Activated CD8-positive, alpha-beta memory T cell treated with anti-CD3 and anti-CD28 coated beads, Interleukin-2, amount 50 U/mL, for 24 hours (primary cell): ENCODE measurements around the gene SYP.
"Not testable (repeated sequence)": the region's sequence is repeated elsewhere in the genome, so short reads cannot be mapped to it uniquely, and the experiment has no call there.

Experiments
- DNase-seq: peaks from one replicate; pipeline ENCODE4 v3.0.0-alpha.2; 2020; ENCODE audit errors: extremely low read depth

The SYP gene

DNA sequence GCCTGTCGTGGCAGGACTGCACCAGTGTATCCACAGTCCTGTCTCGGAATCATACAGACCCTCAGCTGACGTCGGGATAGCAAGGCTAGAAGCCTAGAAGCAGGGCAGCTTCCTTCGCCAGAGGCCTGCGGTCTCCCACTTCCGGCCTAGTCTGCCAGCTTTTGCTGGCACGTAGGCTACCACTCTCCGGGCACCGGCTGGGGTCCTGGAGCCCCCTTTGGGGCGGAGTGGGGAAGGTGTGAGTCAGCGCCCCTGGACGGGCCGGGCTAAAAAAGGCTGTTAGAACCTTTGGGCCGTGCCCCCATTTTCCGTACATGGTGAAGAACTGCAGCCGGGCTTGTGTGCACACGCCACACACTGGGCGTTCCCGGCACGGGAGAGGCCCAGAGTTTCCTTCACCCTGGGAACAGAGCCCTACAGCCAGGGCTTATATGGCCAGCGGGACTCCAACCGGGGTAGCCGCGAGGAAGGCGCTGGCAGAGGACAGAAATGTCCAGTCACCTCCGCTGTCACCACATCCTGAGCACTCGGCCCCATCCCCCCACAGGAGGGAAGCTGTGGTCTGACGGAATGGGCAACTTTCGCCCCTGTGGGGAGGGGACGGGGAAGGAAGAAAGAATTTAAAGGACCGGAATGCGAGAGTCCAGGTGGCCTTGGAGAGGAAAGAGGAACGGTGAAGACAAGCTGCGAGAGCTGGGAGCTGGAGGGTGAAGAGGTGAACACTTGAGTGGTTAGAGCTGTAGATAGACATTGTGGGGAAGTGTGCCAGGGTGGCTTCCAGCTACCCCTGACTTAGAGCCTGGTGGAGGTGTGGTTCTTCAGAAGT lies 32.9 kb downstream of the SYP start:
- no peak for DNase-seq

DNA sequence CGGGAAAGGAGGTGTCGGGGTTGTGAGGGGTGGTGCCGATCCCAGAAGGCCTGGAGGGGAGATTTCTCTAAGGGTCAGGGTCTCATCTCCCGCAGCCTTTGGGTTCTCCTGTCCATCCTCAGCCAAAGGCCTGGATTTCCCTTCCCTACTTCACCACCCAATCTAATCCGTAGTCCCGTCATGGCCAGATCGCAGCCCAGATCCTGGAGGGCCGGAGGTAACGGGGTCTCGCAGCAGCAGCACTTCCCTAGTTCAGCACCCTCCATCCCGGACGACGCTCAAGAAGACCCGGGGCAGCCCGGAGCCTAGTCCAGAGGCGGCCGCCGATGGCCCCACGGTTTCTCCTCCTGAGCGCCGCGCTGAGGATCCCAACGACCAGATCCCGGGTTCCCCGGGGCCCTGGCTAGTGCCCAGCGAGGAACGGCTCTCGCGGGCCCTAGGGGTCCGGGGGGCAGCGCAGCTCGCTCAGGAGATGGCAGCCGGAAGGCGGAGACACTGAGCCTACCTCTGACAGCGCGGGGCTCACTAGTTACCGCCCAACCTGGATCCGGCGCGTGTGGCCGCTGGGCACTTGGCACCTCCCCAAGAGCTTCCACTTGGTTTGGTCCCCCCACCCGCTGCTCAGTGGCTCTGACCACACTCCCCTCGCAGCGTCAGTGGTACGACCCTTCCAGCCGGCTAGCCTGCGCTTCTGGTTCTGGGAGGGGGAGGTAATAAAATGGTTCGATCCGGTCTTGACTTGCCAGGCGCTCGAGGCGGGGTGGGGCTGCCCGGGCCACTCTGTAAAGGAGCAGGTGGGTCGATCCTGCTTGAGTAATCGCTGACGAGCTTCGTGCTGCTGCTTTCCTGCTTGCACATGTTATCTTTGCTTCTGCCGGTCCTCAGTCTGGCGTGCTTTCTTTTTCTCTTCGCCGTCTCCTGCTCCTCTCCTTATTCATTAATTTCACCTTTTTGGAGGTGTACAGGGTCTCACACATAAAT lies 33.8 kb downstream of the SYP start:
- DNase-seq = no peak

DNA sequence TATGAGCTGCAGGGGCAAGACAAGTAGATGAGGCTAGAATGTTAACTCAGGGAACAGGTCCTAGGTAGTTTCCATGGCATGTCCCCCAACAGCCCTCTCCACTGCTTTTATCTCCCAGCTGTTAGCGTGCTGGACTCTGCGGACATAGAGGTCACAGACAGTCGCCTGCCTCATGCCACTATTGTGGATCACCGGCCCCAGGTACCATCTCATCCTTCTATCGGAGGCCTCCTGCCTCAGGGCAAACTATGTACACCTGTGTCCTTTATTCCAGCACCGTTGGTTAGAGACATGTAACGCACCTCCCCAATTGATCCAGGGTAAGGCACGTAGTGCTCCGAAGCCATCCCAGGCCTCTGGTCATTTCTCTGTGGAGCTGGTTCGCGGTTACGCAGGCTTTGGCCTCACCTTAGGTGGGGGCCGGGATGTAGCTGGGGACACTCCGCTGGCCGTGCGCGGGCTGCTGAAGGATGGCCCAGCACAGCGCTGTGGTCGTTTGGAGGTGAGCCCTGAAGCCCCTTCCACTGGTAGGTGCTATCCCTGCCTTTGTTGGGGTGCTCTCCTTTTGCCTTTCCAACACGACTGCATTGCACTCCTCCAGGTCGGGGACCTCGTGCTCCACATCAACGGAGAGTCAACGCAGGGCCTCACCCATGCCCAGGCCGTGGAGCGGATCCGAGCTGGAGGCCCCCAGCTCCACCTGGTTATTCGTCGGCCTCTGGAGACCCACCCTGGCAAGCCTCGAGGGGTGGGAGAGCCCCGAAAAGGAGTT lies 35.2 kb downstream of the SYP start:
- DNase-seq = no peak

DNA sequence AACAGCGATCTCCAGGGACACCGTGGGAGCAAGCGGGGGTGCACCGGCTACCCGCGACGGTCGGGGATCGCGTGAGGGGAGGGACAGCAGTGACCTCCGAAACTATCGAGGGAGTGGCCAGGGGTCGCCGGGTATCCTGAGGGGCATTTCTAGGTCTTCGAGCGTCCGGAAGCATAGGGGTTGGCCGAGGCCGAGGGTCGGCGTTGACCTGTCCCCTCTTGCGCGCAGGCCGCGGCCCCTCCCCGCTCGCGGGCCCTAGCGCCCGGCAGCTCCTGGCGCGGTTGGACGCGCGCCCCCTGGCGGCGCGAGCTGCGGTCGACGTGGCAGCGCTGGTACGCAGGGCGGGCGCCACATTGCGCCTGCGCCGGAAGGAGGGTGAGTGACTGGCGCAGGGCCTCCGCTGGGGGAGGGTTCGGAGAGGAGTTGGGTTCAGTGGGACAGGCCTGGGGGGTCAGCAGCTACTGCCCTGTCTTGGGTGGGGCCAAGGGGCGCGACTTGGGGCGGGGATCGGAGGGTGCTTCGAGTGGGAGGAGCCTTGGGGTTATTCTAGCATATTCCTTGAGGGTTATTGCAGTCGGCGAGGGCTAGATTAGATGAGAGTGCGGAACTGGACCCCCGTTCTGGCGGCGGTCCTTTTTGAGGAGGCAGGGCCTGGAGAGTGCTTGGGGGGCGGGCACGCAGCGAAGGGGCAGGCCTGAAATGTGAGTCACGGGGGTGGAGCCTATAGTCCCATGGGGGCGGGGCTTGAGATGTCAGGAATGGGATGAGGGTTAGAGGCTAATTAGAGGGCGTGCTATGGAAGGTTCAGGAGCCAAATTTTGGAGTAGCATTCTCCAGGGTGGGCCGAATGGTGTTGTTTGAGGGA lies 36.2 kb downstream of the SYP start:
- peak; percentile 50 for DNase-seq

DNA sequence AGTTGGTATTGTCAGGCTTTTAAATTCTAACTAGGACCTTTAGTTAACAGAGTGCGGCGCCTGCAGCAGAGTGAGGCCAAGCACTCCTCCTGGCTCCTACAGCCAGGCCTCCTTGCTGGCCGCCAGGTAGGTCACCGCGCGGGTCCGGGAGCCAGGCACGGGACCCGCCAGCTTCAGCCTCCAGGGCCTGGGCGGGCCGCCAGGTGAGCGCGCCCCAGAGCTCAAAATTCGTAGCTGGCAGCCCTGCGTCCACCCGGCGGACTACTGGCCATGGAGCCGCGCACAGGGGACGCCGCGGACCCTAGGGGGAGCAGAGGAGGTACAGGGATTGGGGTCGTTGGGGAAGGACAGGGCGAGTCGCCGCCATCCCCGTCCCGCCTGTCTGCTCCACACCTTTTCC lies 37.4 kb downstream of the SYP start, which contains the start of gene MAGIX:
MAGIX (plus strand) TSS at position 139 of the 400 bp plus-strand sequence; CDS start at position 271, 132 bp downstream.
- no peak for DNase-seq

DNA sequence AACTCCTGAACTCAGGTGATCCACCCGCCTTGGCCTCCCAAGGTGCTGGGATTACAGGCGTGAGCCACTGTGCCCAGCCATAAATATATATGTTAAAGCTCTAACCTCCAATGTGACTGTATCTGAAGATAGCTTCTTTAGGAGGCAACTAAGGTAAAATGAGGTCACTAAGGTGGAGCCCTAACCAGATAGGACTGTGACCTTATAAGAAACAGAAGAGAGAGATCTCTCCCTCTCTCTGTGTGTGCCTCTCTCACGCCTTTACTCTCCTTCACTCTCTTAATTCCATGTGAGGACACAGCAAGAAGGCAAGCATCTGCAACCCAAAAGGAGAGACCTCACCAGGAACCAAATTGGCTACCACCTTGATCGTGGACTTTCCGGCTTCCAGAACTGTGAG lies 38.4 kb downstream of the SYP start:
- DNase-seq = no peak

DNA sequence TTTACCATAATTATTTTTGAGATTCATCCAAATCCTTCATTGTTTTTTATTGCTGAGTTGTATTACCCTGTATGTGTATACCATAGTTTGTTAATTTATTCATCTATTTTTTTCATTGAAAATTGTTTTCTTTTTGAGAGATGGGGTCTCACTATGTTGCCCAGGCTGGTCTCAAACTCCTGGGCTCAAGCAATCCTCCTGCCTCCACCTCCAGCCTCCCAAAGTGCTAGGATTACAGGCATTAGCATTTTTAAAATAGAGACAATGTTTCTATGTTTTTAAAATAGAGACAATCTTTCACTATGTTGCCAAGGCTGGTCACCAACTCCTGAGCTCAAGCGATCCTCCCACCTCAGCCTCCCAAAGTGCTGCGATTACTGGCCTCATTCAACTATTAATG lies 39.1 kb downstream of the SYP start:
- no peak for DNase-seq

DNA sequence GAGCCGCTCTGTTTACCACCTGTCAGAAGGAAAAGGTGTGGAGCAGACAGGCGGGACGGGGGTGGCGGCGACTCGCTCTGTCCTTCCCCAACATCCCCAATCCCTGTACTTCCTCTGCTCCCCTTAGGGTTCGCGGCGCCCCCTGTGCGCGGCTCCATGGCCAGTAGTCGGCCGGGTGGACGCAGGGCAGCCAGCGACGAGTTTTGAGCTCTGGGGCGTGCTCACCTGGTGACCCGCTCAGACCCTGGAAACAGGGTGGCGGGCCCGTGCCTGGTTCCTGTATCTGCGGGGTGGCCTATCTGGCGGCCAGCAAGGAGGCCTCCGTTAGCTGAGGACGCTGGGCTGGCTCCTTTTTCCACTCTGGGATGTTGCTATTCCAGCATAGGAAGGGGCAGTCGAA lies 42.8 kb downstream of the SYP start:
- no peak for DNase-seq

DNA sequence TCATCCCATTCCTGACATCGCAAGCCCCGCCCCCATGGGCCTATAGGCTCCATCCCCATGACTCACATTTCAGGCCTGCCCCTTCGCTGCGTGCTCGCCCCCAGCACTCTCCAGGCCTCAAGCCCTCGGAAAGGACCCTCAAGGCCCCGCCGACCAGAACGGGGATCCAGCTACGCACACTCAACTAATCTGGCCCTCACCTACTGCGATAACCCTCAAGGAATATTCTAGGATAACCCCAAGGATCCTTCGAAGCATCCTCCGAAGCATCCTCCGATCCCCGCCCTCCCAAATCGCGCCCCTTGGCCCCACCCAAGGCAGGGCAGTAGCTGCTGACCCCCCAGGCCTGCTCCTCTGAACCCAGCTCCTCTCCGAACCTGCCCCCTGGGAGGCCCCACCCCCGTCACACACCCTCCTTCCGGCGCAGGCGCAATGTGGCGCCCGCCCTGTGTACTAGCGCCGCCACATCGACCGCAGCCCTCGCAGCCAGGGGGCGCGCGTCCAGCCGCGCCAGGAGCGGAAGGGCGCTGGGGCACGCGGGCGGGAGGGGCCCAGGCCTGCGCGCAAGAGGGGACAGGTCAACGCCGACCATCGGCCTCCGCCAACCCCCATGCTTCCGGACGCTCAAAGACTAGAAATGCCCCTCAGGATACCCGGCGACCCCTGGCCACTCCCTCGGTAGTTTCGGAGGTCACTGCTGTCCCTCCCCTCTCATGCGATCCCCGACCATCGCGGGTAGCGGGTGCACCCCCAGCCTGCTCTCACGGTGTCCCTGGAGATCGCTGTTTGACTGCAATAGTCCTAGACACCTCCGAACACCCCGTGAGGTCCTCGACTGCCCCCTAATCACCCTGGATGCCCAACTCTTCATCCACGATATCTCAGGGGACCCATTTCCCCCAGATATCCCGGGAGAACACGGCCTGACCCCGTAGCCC lies 43.8 kb downstream of the SYP start:
- DNase-seq = peak; percentile 62

DNA sequence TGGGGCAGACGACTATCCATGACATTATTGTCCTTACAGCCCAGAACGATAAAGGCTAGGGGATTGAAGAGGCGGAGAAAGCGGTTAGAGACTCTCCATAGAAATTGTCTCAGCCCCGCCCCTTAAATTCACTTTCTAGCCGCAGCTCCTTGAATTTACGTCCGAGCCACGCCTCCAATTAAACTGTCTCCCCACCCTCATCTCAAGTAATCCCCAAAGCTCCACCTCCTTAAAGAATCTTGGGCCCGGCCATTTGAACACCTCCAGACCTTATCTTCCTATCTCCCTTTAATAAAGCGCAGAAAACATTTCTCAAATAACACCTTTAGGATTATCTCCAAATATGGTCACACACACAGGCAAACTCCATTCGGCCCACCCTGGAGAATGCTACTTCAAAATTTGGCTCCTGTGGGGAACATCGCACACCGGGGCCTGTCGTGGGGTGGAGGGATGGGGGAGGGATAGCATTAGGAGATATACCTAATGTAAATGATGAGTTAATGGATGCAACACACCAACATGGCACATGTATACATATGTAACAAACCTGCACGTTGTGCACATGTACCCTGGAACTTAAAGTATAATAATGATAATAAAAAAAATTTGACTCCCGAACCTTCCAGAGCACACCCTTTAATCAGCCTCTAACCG lies 44.6 kb downstream of the SYP start:
- DNase-seq = no peak

DNA sequence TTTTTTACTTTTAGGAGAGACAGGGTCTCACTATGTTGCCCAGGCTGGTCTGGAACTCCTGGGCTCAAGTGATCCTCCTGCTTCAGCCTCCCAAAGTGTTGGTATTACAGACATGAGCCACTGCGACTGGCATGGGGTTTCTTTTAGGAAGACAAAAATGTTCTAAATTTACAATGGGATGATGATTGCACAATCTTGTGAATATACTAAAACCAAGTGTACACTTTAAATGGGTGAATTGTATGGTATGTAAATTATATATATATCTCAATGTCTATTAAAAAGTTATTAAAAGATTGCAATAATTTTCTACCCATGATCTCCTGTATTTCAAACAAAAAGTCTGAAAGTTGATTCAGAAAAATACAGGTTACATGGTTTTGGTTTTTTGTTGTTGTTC lies 46.5 kb downstream of the SYP start:
- DNase-seq = no peak

DNA sequence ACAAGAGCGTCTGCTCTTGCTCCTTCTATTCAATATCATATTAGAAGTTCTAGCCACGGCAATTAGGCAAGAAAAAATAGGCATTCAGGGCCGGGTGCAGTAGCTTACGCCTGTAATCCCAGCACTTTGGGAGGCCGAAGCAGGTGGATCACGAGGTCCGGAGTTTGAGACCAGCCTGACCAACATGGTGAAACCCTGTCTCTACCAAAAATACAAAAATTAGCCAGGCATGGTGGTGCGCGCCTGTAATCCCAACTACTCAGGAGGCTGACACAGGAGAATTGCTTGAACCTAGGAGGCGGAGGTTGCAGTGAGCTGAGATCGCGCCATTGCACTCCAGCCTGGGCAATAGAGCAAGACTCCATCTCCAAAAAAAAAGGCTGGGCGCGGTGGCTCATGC lies 50.7 kb downstream of the SYP start:
- DNase-seq = not testable (repeated sequence)

DNA sequence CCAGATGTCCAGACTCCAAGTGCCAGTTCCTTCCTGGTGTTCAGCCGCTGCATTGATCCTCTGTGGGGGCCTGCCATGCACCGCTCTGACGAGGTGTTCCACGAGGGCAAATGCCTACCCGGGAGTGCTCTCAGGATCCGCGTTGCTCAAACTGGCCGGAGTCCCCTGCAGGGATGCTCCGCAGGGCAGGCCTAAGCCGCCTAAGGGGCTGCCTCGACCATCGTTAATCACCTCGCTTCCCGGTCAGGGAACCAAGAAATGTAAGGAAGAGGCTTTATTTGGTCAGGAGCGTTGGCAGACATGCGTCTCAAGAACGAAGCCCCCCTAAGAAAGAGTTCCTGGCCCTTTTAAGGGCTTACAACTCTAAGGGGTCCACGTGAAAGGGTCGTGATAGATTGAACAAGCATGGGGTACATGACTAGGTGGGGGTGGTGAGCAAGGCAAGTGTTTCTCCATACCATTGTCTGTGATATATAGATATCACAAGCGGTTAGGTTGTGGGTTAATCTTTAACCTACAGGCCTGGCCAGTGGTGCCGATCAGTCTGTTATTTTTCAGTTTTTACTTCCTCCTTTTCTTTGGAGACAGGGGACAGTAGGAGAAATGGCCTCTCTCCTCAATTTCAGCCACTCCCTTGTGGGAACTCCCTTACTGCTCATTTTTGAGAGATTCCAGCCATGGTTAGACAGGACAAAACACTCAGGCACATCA lies 51.4 kb downstream of the SYP start:
- not testable (repeated sequence) for DNase-seq

DNA sequence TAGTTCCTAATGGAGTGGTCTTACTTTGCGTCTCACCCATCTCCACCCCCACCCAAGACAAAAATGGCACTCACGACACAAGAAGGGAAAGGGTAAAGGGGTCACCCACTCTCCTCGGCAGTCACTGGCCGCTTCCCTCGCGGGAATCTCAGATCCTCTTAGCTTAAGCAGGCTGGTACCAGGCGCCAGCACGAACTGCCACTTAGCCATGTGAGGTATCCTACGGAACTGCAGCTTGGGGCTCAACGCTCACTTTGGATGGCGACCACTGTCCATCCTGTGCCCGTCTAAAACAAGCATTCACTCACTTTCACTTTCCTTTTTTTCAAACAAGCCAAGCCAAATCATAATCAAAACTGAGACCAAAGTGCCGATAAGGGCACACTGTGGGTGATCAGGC lies 52.1 kb downstream of the SYP start:
- no peak for DNase-seq

DNA sequence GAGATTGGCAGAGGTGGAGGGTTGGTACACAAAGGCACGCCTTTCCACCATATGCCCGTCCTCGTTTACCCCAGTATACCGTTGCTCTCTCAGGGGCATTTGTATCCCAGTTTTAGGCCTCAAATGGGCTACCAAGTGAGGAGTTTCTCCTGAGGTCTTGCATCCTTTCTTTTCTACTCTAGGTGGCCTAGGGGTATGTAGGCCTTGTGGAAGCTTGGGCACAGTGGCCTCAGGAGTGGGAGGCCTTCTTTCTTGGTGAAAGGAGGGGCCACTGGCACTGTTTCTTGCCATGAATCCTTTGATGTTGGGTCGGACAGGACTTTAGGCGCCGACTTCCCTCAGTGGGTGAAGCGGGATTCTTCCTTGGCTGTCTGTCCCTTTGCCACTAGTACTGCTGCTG lies 52.7 kb downstream of the SYP start:
- no peak for DNase-seq

DNA sequence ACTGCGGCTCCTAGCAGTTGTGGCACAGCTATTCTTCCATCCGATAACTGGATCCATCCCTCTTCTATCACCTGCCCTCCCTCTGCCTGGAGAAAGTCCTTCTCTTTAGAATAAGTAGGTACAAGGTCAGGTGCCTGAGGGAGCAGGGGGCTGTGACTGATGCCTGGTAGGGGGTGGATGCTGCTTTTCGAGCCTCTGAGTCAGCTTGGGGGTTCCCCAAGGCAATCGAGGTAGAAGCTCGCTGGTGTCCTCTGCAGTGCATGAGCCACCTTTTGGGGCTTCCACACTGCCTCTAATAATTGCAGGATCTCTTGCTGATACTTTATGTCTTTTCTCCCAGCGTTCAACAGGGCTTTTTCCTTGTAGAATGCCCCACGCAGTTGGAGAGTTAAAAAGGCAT lies 56.8 kb downstream of the SYP start:
- not testable (repeated sequence) for DNase-seq

DNA sequence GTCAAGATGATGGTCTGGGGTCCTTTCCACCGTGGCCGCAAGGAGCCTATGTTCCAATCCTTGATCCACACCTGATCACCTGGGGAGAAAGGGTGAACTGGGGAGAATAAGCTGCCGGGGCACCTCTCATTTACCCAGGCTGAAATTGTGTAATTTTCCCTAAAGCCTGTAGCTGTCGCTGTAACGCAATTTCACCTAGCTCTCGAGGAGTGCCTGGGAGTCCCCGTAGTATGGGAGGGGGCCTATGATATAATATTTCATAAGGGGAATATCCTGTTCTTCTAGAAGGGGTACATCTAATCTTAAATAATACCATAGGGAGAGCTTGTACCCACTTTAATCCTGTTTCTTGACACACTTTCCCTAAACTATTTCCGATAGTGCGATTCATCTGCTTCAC lies 57.7 kb downstream of the SYP start:
- not testable (repeated sequence) for DNase-seq

DNA sequence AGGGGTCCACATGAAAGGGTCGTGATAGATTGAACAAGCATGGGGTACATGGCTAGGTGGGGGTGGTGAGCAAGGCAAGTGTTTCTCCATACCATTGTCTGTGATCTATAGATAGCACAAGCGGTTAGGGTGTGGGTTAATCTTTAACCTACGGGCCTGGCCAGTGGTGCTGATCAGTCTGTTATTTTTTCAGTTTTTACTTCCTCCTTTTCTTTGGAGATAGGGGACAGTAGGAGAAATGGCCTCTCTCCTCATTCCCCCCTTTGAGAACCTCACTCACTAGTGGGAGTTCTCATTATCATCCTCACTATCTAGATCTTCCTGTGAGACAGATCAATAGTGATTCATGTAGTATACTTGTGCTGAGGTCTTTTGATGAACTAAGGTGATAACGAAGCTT lies 60.3 kb downstream of the SYP start:
- no peak for DNase-seq
